ENCODE measurements around the gene FAM171A1.
"Not testable (repeated sequence)": the region's sequence is repeated elsewhere in the genome, so short reads cannot be mapped to it uniquely, and the experiment has no call there.

FAM171A1 gene

GRCh38 chr10:15416034-15416433 is 44.9 kb upstream of the FAM171A1 start:
- H4K20me1 ChIP-seq (ENCODE audit: insufficient read depth, low read length, poor library complexity, severe bottlenecking) = no peaks in the 10 kb centered on the region
- no peaks in the 10 kb centered on the region for H3K4me1 ChIP-seq (ENCODE audit: insufficient read depth, low read length, poor library complexity, severe bottlenecking)
- no peaks in the 10 kb centered on the region for H3K9me2 ChIP-seq (replicated peaks; ENCODE audit: low read depth, low read length)
- peaks cover 4% of the 10 kb centered on the region for H3K27me3 ChIP-seq (ENCODE audit: insufficient read depth, low read length, poor library complexity, severe bottlenecking)
- no peaks in the 10 kb centered on the region for H3K36me3 ChIP-seq (ENCODE audit: insufficient read depth, low read length)
- TF ChIP-seq, protein P1, sequence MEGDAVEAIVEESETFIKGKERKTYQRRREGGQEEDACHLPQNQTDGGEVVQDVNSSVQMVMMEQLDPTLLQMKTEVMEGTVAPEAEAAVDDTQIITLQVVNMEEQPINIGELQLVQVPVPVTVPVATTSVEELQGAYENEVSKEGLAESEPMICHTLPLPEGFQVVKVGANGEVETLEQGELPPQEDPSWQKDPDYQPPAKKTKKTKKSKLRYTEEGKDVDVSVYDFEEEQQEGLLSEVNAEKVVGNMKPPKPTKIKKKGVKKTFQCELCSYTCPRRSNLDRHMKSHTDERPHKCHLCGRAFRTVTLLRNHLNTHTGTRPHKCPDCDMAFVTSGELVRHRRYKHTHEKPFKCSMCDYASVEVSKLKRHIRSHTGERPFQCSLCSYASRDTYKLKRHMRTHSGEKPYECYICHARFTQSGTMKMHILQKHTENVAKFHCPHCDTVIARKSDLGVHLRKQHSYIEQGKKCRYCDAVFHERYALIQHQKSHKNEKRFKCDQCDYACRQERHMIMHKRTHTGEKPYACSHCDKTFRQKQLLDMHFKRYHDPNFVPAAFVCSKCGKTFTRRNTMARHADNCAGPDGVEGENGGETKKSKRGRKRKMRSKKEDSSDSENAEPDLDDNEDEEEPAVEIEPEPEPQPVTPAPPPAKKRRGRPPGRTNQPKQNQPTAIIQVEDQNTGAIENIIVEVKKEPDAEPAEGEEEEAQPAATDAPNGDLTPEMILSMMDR (conservative IDR thresholded peaks at IDR 0.05; ENCODE audit: low read length) = no peak
- no peak for TF ChIP-seq EZH2phosphoT487 (IDR thresholded peaks at IDR 0.05; ENCODE audit: borderline replicate concordance)
- no peak overlapping the region for H3K4me3 ChIP-seq (ENCODE audit: low read length, poor library complexity, severe bottlenecking)
- H3F3A ChIP-seq (ENCODE audit: low read depth) = no peaks in the 10 kb centered on the region
- H3K9me3 ChIP-seq (ENCODE audit: insufficient read depth, low read depth, low read length) = no peaks in the 10 kb centered on the region
- H2AFZ ChIP-seq (ENCODE audit: low read length) = no peak overlapping the region
- no peaks in the 10 kb centered on the region for H3K79me2 ChIP-seq (ENCODE audit: insufficient read depth, low read length)
- H3K9ac ChIP-seq (ENCODE audit: low read depth, low read length, poor library complexity, severe bottlenecking) = no peak overlapping the region
- no peak overlapping the region for H3K4me2 ChIP-seq (ENCODE audit: low read depth, low read length, poor library complexity, severe bottlenecking)

GRCh38 chr10:15411010-15411409 is 39.9 kb upstream of the FAM171A1 start:
- Histone ChIP-seq H3K4me3 (ENCODE audit: low read length, poor library complexity, severe bottlenecking) (no peak overlapping the region), H2AFZ (ENCODE audit: low read length) (no peak overlapping the region), H3K4me1 (ENCODE audit: insufficient read depth, low read length, poor library complexity, severe bottlenecking) (no peaks in the 10 kb centered on the region), H3K79me2 (ENCODE audit: insufficient read depth, low read length) (no peaks in the 10 kb centered on the region), H3K4me2 (ENCODE audit: low read depth, low read length, poor library complexity, severe bottlenecking) (no peak overlapping the region), H3F3A (ENCODE audit: low read depth) (no peaks in the 10 kb centered on the region), H3K27me3 (ENCODE audit: insufficient read depth, low read length, poor library complexity, severe bottlenecking) (peaks cover 10% of the 10 kb centered on the region), H4K20me1 (ENCODE audit: insufficient read depth, low read length, poor library complexity, severe bottlenecking) (no peaks in the 10 kb centered on the region), H3K9me3 (ENCODE audit: insufficient read depth, low read depth, low read length) (no peaks in the 10 kb centered on the region), H3K9ac (ENCODE audit: low read depth, low read length, poor library complexity, severe bottlenecking) (no peak overlapping the region), H3K9me2 (replicated peaks; ENCODE audit: low read depth, low read length) (no peaks in the 10 kb centered on the region), H3K36me3 (ENCODE audit: insufficient read depth, low read length) (no peaks in the 10 kb centered on the region)
- no peak for TF ChIP-seq EZH2phosphoT487 (IDR thresholded peaks at IDR 0.05; ENCODE audit: borderline replicate concordance)
- TF ChIP-seq, protein P1 (conservative IDR thresholded peaks at IDR 0.05; ENCODE audit: low read length) = no peak

- not testable (repeated sequence) for H4K20me1 ChIP-seq (ENCODE audit: insufficient read depth, low read length, poor library complexity, severe bottlenecking); H2AFZ ChIP-seq (ENCODE audit: low read length); H3F3A ChIP-seq (ENCODE audit: low read depth); H3K79me2 ChIP-seq (ENCODE audit: insufficient read depth, low read length); H3K9me2 ChIP-seq (replicated peaks; ENCODE audit: low read depth, low read length); H3K4me2 ChIP-seq (ENCODE audit: low read depth, low read length, poor library complexity, severe bottlenecking); H3K36me3 ChIP-seq (ENCODE audit: insufficient read depth, low read length); H3K27me3 ChIP-seq (ENCODE audit: insufficient read depth, low read length, poor library complexity, severe bottlenecking); H3K9ac ChIP-seq (ENCODE audit: low read depth, low read length, poor library complexity, severe bottlenecking); H3K4me1 ChIP-seq (ENCODE audit: insufficient read depth, low read length, poor library complexity, severe bottlenecking); H3K9me3 ChIP-seq (ENCODE audit: insufficient read depth, low read depth, low read length); H3K4me3 ChIP-seq (ENCODE audit: low read length, poor library complexity, severe bottlenecking)
Observed at GRCh38 chr10:15409350-15409749, 38.3 kb upstream of the FAM171A1 start.

GRCh38 chr10:15408557-15408956 is 37.5 kb upstream of the FAM171A1 start:
- H3K4me3 ChIP-seq (ENCODE audit: low read length, poor library complexity, severe bottlenecking) = no peak overlapping the region
- H4K20me1 ChIP-seq (ENCODE audit: insufficient read depth, low read length, poor library complexity, severe bottlenecking) = no peaks in the 10 kb centered on the region
- TF ChIP-seq, protein P1 (conservative IDR thresholded peaks at IDR 0.05; ENCODE audit: low read length) = no peak
- no peak for TF ChIP-seq EZH2phosphoT487 (IDR thresholded peaks at IDR 0.05; ENCODE audit: borderline replicate concordance)
- H3F3A ChIP-seq (ENCODE audit: low read depth) = no peaks in the 10 kb centered on the region
- H2AFZ ChIP-seq (ENCODE audit: low read length) = no peak overlapping the region
- H3K9me2 ChIP-seq (replicated peaks; ENCODE audit: low read depth, low read length) = no peaks in the 10 kb centered on the region
- no peaks in the 10 kb centered on the region for H3K4me1 ChIP-seq (ENCODE audit: insufficient read depth, low read length, poor library complexity, severe bottlenecking)
- no peaks in the 10 kb centered on the region for H3K79me2 ChIP-seq (ENCODE audit: insufficient read depth, low read length)
- no peaks in the 10 kb centered on the region for H3K9me3 ChIP-seq (ENCODE audit: insufficient read depth, low read depth, low read length)
- H3K4me2 ChIP-seq (ENCODE audit: low read depth, low read length, poor library complexity, severe bottlenecking) = no peak overlapping the region
- H3K27me3 ChIP-seq (ENCODE audit: insufficient read depth, low read length, poor library complexity, severe bottlenecking) = peaks cover 10% of the 10 kb centered on the region
- H3K36me3 ChIP-seq (ENCODE audit: insufficient read depth, low read length) = no peaks in the 10 kb centered on the region
- no peak overlapping the region for H3K9ac ChIP-seq (ENCODE audit: low read depth, low read length, poor library complexity, severe bottlenecking)
